Epithelial cell of esophagus (primary cell): ENCODE data around the gene ZNF197.

Source experiments
- DNase-seq: peaks from one replicate; pipeline ENCODE4 v3.0.0; 2010; ENCODE audit warnings: low read depth
- H3K4me3 ChIP-seq: 2 replicates; pipeline ENCODE4 v1.5.1; 2011; ENCODE audit warnings: mild to moderate bottlenecking, low read length, control low read depth
- CTCF ChIP-seq: IDR thresholded peaks from 2 replicates; pipeline ENCODE4 v1.5.1; 2011; ENCODE audit warnings: low read depth, mild to moderate bottlenecking, low read length, control low read depth, inconsistent platforms; ENCODE audit not compliant: insufficient read depth; ENCODE audit errors: missing control alignments

Gene ZNF197

GRCh38 chr3:44648564-44649229, 23.9 kb downstream of the ZNF197 start, which contains the start of gene ZNF35:
TSS of gene ZNF35 (plus strand) at chr3:44648732. CDS start at chr3:44651068, 2,336 bp downstream.
- TF ChIP-seq CTCF: no peak
- H3K4me3 ChIP-seq: peak within 1 kb of the TSS; percentile 76
- DNase-seq: peak; percentile 91

- TF ChIP-seq CTCF: no peak
- peak overlapping the region; percentile 76 for H3K4me3 ChIP-seq
- DNase-seq: no peak
These were observed 24.9 kb downstream of the ZNF197 start for GRCh38 chr3:44649709-44650108.

GRCh38 chr3:44654039-44654438, 29.2 kb downstream of the ZNF197 start:
- no peak overlapping the region for H3K4me3 ChIP-seq
- DNase-seq: no peak
- TF ChIP-seq CTCF: no peak

- TF ChIP-seq CTCF: no peak
- no peak overlapping the region for H3K4me3 ChIP-seq
- DNase-seq: no peak
These were observed 34.2 kb downstream of the ZNF197 start for GRCh38 chr3:44659015-44659414.

GRCh38 chr3:44659434-44659833, 34.6 kb downstream of the ZNF197 start:
- no peak overlapping the region for H3K4me3 ChIP-seq
- DNase-seq: no peak
- no peak for TF ChIP-seq CTCF

GRCh38 chr3:44661189-44661588, 36.4 kb downstream of the ZNF197 start:
- peak; percentile 7 for DNase-seq
- H3K4me3 ChIP-seq: no peak overlapping the region
- TF ChIP-seq CTCF: peak; percentile 53

- TF ChIP-seq CTCF: no peak
- no peak for DNase-seq
- no peak overlapping the region for H3K4me3 ChIP-seq
These were observed 40.3 kb downstream of the ZNF197 start for GRCh38 chr3:44665173-44665572.
